GM04503 (cell line): ENCODE data around the gene GATB.

ENCODE experiments used
- DNase-seq: peaks from one replicate; pipeline ENCODE4 v3.0.0-alpha.2; 2012; ENCODE audit warnings: low read depth

GATB gene

DNA sequence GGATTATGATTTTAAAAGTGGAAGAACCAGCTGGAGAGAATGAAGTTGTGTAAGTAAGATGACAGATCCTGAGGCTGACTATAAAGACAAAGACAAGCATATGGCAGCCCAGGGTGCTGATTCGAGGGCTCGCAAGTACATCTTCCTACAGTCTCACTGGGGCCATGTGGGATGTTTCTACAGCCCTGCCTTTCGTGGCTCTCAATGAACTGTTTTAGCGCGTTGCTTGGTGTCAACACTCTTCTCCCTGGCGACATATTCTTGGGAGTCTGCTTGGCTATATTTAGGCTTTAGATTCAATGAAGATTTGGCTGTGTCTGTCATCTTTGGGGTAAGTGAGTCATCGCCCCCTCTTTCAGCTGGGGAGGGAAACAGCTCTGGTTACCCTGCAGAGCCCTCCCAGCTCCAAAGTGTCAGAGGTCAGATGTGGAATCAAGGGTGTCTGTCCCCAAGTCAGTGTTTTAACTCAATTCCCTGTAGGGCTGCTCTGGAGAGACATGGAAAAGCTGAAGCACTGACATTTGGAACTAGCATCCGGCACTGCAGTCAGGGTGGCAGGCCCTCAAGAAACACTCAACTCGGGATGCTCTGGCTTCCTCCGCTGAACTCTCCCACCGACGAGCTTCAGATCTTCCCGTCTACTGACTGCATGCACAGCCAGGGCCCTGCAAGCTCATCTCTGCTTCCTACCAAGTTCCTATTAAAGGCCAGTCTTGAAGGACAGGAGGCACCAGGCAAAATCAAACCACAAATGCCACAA, 65.7 kb downstream of the GATB start:
- no peak for DNase-seq

DNA sequence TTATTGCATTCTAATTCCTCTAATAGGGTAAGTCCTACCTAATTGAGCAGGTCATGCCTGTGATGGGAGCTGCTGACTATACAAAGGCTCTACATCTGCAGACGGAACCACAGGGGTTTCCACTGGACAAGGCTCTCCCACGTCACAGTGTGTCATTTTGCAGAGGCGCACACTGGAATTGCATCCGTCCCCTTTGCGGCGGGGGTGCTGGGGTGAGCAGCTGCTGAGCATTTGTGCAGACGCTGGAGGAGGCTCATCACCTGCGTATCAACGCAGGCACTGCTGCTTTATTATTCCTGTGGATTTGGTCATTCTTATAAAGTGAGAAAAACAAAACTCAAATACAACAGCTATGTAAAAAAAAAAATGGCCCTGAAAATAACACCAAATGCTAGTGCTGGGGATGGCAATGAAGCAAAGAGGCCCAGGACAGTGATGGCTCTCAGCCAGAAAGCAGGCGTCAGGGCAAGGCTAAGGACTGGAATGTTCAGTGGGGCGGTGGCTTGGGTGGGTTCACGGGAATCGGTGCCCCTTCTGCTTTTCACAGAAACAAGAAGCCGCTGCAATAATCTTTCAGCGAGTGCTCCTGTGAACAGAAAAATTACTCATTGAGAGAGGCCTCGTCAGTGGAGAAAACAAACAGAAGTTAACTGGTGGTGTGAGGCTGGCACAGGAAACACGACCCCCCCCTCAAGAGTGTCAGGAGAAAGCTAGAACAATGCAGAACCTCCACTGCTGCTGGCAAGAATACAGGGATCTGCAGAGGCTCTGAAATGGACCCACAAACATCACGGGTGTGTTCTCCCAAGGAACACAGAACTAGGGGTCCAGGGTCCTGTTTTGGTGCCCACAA, 67.8 kb downstream of the GATB start:
- no peak for DNase-seq

DNA sequence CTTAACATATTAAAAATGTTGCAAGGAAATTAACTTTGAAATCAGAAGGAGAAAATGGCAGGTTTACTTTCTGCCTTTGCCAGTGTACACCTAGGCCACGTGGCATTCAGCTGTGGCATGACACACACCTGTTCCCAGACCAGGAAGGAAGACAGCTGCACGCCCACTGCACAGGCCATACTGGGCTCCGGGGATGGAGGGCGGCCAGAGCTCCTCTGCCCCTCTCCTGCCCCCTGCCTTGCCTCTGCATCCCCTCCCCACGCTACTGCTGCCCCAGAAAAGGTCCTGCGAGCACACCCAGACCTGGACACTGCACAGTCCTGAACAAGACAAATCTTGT, 68.4 kb downstream of the GATB start:
- no peak for DNase-seq

DNA sequence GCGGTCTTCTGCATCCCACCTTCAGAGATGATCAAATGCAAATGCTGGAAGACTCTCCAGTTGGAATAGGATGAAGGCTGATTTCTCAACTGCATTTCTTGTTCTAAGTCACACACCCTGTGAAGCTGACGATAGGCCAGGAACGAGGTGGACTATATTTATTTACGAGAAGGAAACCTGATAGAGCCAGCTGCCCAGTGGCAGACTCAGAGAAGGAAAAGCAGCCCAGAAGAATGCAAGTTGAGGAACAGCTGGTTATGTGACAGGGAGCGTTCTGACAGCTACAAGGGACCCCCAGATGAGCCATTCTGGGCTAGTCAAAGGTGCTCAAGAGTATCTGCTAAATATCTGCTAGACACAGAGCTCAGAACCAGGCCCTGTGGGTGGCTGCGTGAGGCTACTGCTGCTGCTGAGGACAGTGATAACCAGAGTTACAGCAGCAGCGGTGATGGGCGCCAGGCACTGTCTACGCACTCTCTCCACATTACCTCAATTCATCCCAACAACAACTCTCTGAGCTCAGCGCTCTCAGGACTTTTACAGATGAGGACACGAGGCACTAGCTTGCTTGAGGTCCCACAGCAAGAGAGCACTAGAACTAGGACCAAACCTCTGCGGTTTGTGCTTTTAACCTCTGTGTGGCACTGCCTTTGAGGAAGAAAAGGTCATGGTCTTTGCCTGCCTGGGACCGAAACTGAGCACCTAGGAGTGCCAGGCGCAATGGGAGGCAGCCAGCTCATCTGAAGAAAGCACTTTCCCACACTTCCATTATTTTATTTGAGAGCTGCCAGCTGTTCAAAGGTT, 69.0 kb downstream of the GATB start:
- no peak for DNase-seq

- DNase-seq: peak; percentile 26
These were observed 69.9 kb downstream of the GATB start for GRCh38 chr4:151690876-151691275.

DNA sequence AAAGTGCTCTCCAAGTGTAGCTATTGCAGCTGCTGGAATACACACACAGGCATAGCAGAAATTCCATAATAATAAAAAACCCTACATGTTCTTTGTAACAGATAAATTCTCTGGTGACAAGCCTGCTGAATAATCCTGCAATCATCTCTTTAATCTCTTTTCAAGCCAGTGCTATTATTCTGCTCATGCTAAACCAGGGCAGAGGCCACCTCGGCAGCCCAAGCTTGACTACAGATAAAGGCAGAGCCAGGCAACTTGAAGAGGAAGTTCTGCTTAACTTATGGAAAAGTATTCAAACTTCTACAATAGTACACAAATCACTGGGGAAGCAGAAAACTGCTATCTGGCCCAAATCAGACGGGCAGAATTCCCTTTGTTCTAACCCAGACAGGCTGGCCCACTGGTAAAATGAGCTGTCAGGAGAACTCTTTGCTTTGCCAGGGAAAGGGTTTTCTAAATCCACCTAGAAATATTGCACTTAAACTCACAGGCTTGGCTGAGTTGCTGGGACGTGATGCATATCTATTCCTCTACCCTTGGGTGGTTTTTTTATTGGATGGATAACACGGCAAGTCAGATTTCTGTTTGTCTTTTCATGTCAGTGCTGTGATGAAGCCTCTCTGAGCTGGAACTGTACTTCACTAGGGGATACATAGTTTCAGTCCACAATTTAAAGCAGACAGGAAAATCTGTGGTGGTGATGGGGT, 70.5 kb downstream of the GATB start:
- DNase-seq: peak; percentile 39

DNA sequence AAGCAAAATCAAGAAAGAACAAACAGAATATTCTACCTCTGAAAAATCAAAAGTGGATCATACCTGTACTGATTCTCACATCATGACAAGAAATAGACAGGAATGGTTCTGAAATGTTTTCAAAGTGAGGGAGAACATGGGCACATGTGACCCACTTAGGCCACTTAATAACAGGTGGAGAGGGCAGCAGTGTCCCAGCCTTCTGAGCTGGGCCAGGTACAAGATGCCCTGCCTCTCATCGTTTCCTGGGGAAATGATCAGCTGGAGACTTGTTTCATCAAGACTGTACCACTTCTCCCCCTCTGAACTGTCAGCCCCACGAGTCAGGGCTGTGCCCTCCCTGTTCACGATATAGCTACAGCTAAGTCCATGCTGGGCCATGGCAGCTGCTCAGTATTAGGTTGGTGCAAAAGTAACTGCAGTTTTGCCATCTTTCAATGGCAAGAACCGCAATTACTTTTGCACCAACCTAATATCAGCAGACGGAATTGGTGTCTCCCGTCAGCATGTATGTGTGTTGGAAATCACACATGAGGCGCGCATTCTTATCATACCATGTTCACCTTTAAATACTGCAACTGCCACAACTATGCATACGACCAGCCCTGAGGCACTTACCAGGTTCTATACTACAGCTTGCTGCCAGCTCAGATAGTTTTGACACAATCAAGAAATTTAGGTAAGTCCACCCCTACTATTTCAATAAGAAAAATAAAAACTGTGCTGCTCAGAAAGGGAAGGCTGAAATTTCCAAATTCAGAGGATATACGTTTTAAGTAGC, 71.4 kb downstream of the GATB start:
- no peak for DNase-seq

GRCh38 chr4:151688785-151689043, 72.1 kb downstream of the GATB start:
- no peak for DNase-seq

DNA sequence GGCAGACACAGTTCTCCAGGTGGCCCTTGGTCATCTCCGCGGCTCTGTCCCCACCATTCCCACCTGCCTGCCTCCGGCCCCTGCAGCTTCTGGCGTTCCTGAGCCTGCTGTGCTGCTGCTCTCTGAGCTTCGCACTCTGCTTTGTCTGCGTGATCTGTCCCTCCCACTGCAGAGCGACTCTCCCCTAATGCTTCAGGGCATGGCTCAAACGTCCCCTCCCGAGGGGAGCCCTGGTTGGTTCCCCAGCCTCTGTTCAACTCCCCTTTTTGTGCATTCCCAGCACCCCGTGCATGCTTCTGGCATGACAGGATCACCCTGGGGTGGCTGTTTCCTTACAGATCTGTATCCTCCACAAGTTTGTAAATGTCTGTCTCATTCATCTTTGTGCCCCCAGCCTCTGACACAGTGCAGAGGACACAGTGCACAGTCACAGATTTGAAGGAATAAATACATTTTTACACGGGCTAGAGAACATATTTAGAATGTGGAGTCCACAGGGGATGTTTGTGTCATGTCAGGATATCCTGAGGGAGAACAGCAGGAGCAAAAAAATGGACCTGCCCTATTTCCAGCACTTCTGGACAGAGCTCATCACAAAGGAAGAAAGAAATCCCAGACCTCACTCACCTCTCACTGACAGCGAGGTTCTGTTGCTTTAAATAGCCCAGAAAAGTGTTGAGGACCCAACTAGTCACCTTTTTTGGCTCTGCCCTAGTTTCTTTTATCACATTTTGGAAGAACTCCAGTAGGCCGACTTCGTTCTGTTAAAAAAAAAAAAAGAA, 72.6 kb downstream of the GATB start:
- DNase-seq: no peak

- no peak for DNase-seq
These were observed 73.7 kb downstream of the GATB start for GRCh38 chr4:151687021-151687640.

DNA sequence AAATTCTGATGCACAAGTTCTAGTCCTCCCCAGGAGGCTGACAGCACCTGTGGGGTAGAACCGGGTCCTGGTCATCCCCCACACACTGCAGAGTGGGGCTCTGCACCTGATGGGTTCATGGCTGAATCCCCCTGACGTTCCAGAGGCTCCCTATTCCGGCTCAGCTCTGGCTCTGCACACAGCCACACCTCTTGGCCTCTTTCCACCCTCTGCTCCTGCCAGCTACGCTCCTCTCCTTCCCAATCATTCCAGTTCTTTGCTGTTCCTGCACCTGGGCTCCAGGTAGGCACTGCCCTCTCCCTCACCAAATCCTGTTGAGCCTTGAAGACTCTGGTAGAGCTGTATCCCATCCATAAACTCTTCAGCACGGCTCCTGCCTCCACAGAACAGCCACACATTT, 75.5 kb downstream of the GATB start:
- DNase-seq: no peak

- DNase-seq: no peak
These were observed 79.7 kb downstream of the GATB start for GRCh38 chr4:151681085-151681484.

- no peak for DNase-seq
These were observed 81.6 kb downstream of the GATB start for GRCh38 chr4:151679231-151679630.

GRCh38 chr4:151678048-151678872, 82.5 kb downstream of the GATB start:
- no peak for DNase-seq

- DNase-seq: no peak
These were observed 83.6 kb downstream of the GATB start for GRCh38 chr4:151677193-151677592.

- DNase-seq: peak; percentile 27
These were observed 84.5 kb downstream of the GATB start for GRCh38 chr4:151676301-151676700.

- no peak for DNase-seq
These were observed 85.3 kb downstream of the GATB start for GRCh38 chr4:151675411-151675971.

- no peak for DNase-seq
These were observed 85.9 kb downstream of the GATB start for GRCh38 chr4:151674804-151675391.
